ENCODE results near the gene MRPS23.
A peak's percentile ranks its signal among the peaks of the same experiment; 100 is the strongest.

Gene MRPS23

GRCh38 chr17:57889252-57889651 lies 39.4 kb upstream of the MRPS23 start:
- DNase-seq (ENCODE audit: insufficient read length) (no peak), FAIRE-seq (no peak)
- TF ChIP-seq POLR2A (IDR thresholded peaks at IDR 0.05; ENCODE audit: low read depth, low read length) (no peak), POLR2AphosphoS5 (IDR thresholded peaks at IDR 0.05; ENCODE audit: low read depth, low read length) (no peak), TAF1 (IDR thresholded peaks at IDR 0.05; ENCODE audit: borderline replicate concordance, low read depth, low read length) (no peak)

- no peak for TF ChIP-seq POLR2A (IDR thresholded peaks at IDR 0.05; ENCODE audit: low read depth, low read length)
- no peak for TF ChIP-seq TAF1 (IDR thresholded peaks at IDR 0.05; ENCODE audit: borderline replicate concordance, low read depth, low read length)
- no peak for TF ChIP-seq POLR2AphosphoS5 (IDR thresholded peaks at IDR 0.05; ENCODE audit: low read depth, low read length)
- FAIRE-seq (no peak), DNase-seq (ENCODE audit: insufficient read length) (no peak)
These were observed 38.7 kb upstream of the MRPS23 start for GRCh38 chr17:57888311-57889216.

- TF ChIP-seq POLR2A (IDR thresholded peaks at IDR 0.05; ENCODE audit: low read depth, low read length) (no peak), POLR2AphosphoS5 (IDR thresholded peaks at IDR 0.05; ENCODE audit: low read depth, low read length) (no peak), TAF1 (IDR thresholded peaks at IDR 0.05; ENCODE audit: borderline replicate concordance, low read depth, low read length) (no peak)
- FAIRE-seq (no peak), DNase-seq (ENCODE audit: insufficient read length) (no peak)
These were observed 37.3 kb upstream of the MRPS23 start for GRCh38 chr17:57887161-57887560.

- FAIRE-seq (no peak), DNase-seq (ENCODE audit: insufficient read length) (no peak)
- TF ChIP-seq POLR2A (IDR thresholded peaks at IDR 0.05; ENCODE audit: low read depth, low read length) (no peak), POLR2AphosphoS5 (IDR thresholded peaks at IDR 0.05; ENCODE audit: low read depth, low read length) (no peak), TAF1 (IDR thresholded peaks at IDR 0.05; ENCODE audit: borderline replicate concordance, low read depth, low read length) (no peak)
These were observed 36.2 kb upstream of the MRPS23 start for GRCh38 chr17:57886020-57886419.

GRCh38 chr17:57885148-57885915 lies 35.5 kb upstream of the MRPS23 start:
- no peak for FAIRE-seq
- TF ChIP-seq POLR2A (IDR thresholded peaks at IDR 0.05; ENCODE audit: low read depth, low read length): no peak
- TF ChIP-seq POLR2AphosphoS5 (IDR thresholded peaks at IDR 0.05; ENCODE audit: low read depth, low read length): no peak
- no peak for TF ChIP-seq TAF1 (IDR thresholded peaks at IDR 0.05; ENCODE audit: borderline replicate concordance, low read depth, low read length)
- DNase-seq (ENCODE audit: insufficient read length): no peak

- FAIRE-seq: no peak
- TF ChIP-seq POLR2A (IDR thresholded peaks at IDR 0.05; ENCODE audit: low read depth, low read length) (no peak), TAF1 (IDR thresholded peaks at IDR 0.05; ENCODE audit: borderline replicate concordance, low read depth, low read length) (no peak)
- no peak for DNase-seq (ENCODE audit: insufficient read length)
These were observed 32.0 kb upstream of the MRPS23 start for GRCh38 chr17:57881783-57882351.

GRCh38 chr17:57881143-57881542 lies 31.3 kb upstream of the MRPS23 start:
- TF ChIP-seq TAF1 (IDR thresholded peaks at IDR 0.05; ENCODE audit: borderline replicate concordance, low read depth, low read length) (no peak), POLR2AphosphoS5 (IDR thresholded peaks at IDR 0.05; ENCODE audit: low read depth, low read length) (no peak), POLR2A (IDR thresholded peaks at IDR 0.05; ENCODE audit: low read depth, low read length) (no peak)
- DNase-seq (ENCODE audit: insufficient read length) (no peak), FAIRE-seq (no peak)

GRCh38 chr17:57880086-57880456 lies 30.2 kb upstream of the MRPS23 start:
- TF ChIP-seq POLR2A (IDR thresholded peaks at IDR 0.05; ENCODE audit: low read depth, low read length) (no peak), TAF1 (IDR thresholded peaks at IDR 0.05; ENCODE audit: borderline replicate concordance, low read depth, low read length) (no peak), POLR2AphosphoS5 (IDR thresholded peaks at IDR 0.05; ENCODE audit: low read depth, low read length) (no peak)
- no peak for DNase-seq (ENCODE audit: insufficient read length)
- FAIRE-seq: no peak

GRCh38 chr17:57879437-57880085 lies 29.7 kb upstream of the MRPS23 start:
- FAIRE-seq (no peak), DNase-seq (ENCODE audit: insufficient read length) (no peak)
- TF ChIP-seq TAF1 (IDR thresholded peaks at IDR 0.05; ENCODE audit: borderline replicate concordance, low read depth, low read length) (no peak), POLR2AphosphoS5 (IDR thresholded peaks at IDR 0.05; ENCODE audit: low read depth, low read length) (no peak), POLR2A (IDR thresholded peaks at IDR 0.05; ENCODE audit: low read depth, low read length) (no peak)

GRCh38 chr17:57877803-57878377 lies 28.0 kb upstream of the MRPS23 start:
- FAIRE-seq (peak; percentile 48), DNase-seq (ENCODE audit: insufficient read length) (no peak)
- TF ChIP-seq POLR2A (IDR thresholded peaks at IDR 0.05; ENCODE audit: low read depth, low read length) (no peak), TAF1 (IDR thresholded peaks at IDR 0.05; ENCODE audit: borderline replicate concordance, low read depth, low read length) (no peak), POLR2AphosphoS5 (IDR thresholded peaks at IDR 0.05; ENCODE audit: low read depth, low read length) (no peak)

GRCh38 chr17:57876866-57877237 lies 27.0 kb upstream of the MRPS23 start:
- no peak for TF ChIP-seq POLR2AphosphoS5 (IDR thresholded peaks at IDR 0.05; ENCODE audit: low read depth, low read length)
- TF ChIP-seq TAF1 (IDR thresholded peaks at IDR 0.05; ENCODE audit: borderline replicate concordance, low read depth, low read length): no peak
- no peak for TF ChIP-seq POLR2A (IDR thresholded peaks at IDR 0.05; ENCODE audit: low read depth, low read length)
- DNase-seq (ENCODE audit: insufficient read length) (no peak), FAIRE-seq (no peak)
